H9 (cell line): ENCODE data around the gene ZFR2. TPM values are rescaled to one million over a fixed set of nuclear protein-coding genes. Genes with fewer than 3 reads are reported as not detected.

Experiments
- DNase-seq: peaks from one replicate; pipeline ENCODE4 v3.0.0-alpha.2; 2017
- H2AFZ ChIP-seq: one replicate; pipeline ENCODE4 v1.6.1; 2013; ENCODE audit warnings: mild to moderate bottlenecking, low read length, control low read depth, moderate library complexity
- H2AK5ac ChIP-seq: 2 replicates; pipeline ENCODE4 v1.6.1; 2013; ENCODE audit warnings: low read length, control low read depth, mixed read lengths; ENCODE audit not compliant: insufficient read length
- H2BK120ac ChIP-seq: one replicate; pipeline ENCODE4 v1.6.1; 2013; ENCODE audit warnings: low read depth, mild to moderate bottlenecking, low read length, control low read depth, inconsistent platforms; ENCODE audit not compliant: poor library complexity, severe bottlenecking
- H2BK12ac ChIP-seq: 2 replicates; pipeline ENCODE4 v1.6.1; 2013; ENCODE audit warnings: low read length, control low read depth, mixed read lengths, low read depth; ENCODE audit not compliant: insufficient read length
- H2BK15ac ChIP-seq: 2 replicates; pipeline ENCODE4 v1.6.1; 2013; ENCODE audit warnings: low read depth, low read length, control low read depth
- H2BK20ac ChIP-seq: one replicate; pipeline ENCODE4 v1.6.1; 2013; ENCODE audit warnings: low read depth, mild to moderate bottlenecking, low read length, control low read depth, inconsistent platforms; ENCODE audit not compliant: poor library complexity, severe bottlenecking
- H2BK5ac ChIP-seq: 2 replicates; pipeline ENCODE4 v1.6.1; 2013; ENCODE audit warnings: low read length, control low read depth, mixed read lengths; ENCODE audit not compliant: insufficient read length
- H3K14ac ChIP-seq: 2 replicates; pipeline ENCODE4 v1.6.1; 2013; ENCODE audit warnings: low read length, control low read depth; ENCODE audit not compliant: insufficient read depth
- H3K18ac ChIP-seq: 2 replicates; pipeline ENCODE4 v1.6.1; 2013; ENCODE audit warnings: low read depth, mild to moderate bottlenecking, mixed read lengths, low read length, control low read depth; ENCODE audit not compliant: insufficient read length
- H3K23ac ChIP-seq: 2 replicates; pipeline ENCODE4 v1.6.1; 2013; ENCODE audit warnings: low read length, control low read depth, mixed read lengths, low read depth; ENCODE audit not compliant: insufficient read length
- H3K23me2 ChIP-seq: 2 replicates; pipeline ENCODE4 v1.6.1; 2013; ENCODE audit warnings: low read depth, mild to moderate bottlenecking, mixed read lengths, low read length, control low read depth; ENCODE audit not compliant: insufficient read length, poor library complexity, severe bottlenecking
- H3K27ac ChIP-seq: 2 replicates; pipeline ENCODE4 v1.5.1; 2013; ENCODE audit warnings: low read length, control low read depth, mixed read lengths, low read depth; ENCODE audit not compliant: insufficient read length
- H3K27me3 ChIP-seq: 2 replicates; pipeline ENCODE4 v1.6.1; 2013; ENCODE audit warnings: low read length, control low read depth, inconsistent platforms; ENCODE audit not compliant: insufficient read depth
- H3K4ac ChIP-seq: 2 replicates; pipeline ENCODE4 v1.6.1; 2013; ENCODE audit warnings: low read depth, mild to moderate bottlenecking, control low read depth, inconsistent platforms, low read length, moderate library complexity
- H3K4me1 ChIP-seq: 2 replicates; pipeline ENCODE4 v1.6.1; 2013; ENCODE audit warnings: low read length, control low read depth, inconsistent platforms; ENCODE audit not compliant: insufficient read depth
- H3K4me2 ChIP-seq: 2 replicates; pipeline ENCODE4 v1.6.1; 2013; ENCODE audit warnings: low read length, control low read depth, mixed read lengths; ENCODE audit not compliant: insufficient read length, insufficient read depth
- H3K56ac ChIP-seq: 2 replicates; pipeline ENCODE4 v1.6.1; 2013; ENCODE audit warnings: low read depth, mild to moderate bottlenecking, mixed read lengths, low read length, control low read depth; ENCODE audit not compliant: insufficient read length
- H3K79me1 ChIP-seq: 2 replicates; pipeline ENCODE4 v1.6.1; 2013; ENCODE audit warnings: low read depth, mild to moderate bottlenecking, moderate library complexity, low read length, control low read depth, inconsistent platforms; ENCODE audit not compliant: insufficient read depth, poor library complexity, severe bottlenecking
- H3K79me2 ChIP-seq: 2 replicates; pipeline ENCODE4 v1.6.1; 2013; ENCODE audit warnings: low read length, control low read depth, inconsistent platforms; ENCODE audit not compliant: insufficient read depth
- H3K9ac ChIP-seq: 2 replicates; pipeline ENCODE4 v1.6.1; 2013; ENCODE audit warnings: low read length, control low read depth, mixed read lengths; ENCODE audit not compliant: insufficient read length; ENCODE audit errors: extremely low read depth
- H3K9me3 ChIP-seq: one replicate; pipeline ENCODE4 v1.6.1; 2013; ENCODE audit warnings: low read depth, low read length, inconsistent platforms; ENCODE audit not compliant: control insufficient read depth
- H3T11ph ChIP-seq: one replicate; pipeline ENCODE4 v1.6.1; 2013; ENCODE audit warnings: mild to moderate bottlenecking, low read length, control low read depth, inconsistent platforms
- H4K20me1 ChIP-seq: one replicate; pipeline ENCODE4 v1.6.1; 2013; ENCODE audit not compliant: control insufficient read depth, insufficient read length, insufficient read depth
- H4K5ac ChIP-seq: 2 replicates; pipeline ENCODE4 v1.6.1; 2013; ENCODE audit warnings: low read depth, mild to moderate bottlenecking, mixed read lengths, low read length, control low read depth; ENCODE audit not compliant: insufficient read length
- H4K8ac ChIP-seq: replicated peaks from 2 replicates; pipeline ENCODE4 v1.6.1; 2013; ENCODE audit warnings: low read length, control low read depth, mixed read lengths, low read depth; ENCODE audit not compliant: insufficient read length
- H4K91ac ChIP-seq: 2 replicates; pipeline ENCODE4 v1.6.1; 2013; ENCODE audit warnings: low read depth, mild to moderate bottlenecking, moderate library complexity, mixed read lengths, low read length, control low read depth; ENCODE audit not compliant: insufficient read length
- H3K27ac Mint-ChIP-seq, 3 experiments: 2 replicates in 2 of 3; 3 replicates in 1 of 3; pipeline ENCODE4 v1.8.0; 2020 to 2021; ENCODE audit warnings: mixed read lengths in 3 of 3, mild to moderate bottlenecking in 1 of 3, moderate library complexity in 1 of 3
- H3K27me3 Mint-ChIP-seq: 2 replicates; pipeline ENCODE4 v1.8.0; 2021; ENCODE audit warnings: low read depth, mild to moderate bottlenecking, moderate library complexity, mixed read lengths
- H3K36me3 Mint-ChIP-seq, 3 experiments: 2 replicates in 2 of 3; 3 replicates in 1 of 3; pipeline ENCODE4 v1.8.0; 2020 to 2021; ENCODE audit warnings: low read depth in 3 of 3, mixed read lengths in 3 of 3; ENCODE audit not compliant: insufficient read depth in 1 of 3
- H3K4me1 Mint-ChIP-seq, 2 experiments: 2 replicates each; pipeline ENCODE4 v1.8.0; 2020; ENCODE audit warnings: mixed read lengths in 2 of 2
- H3K4me3 Mint-ChIP-seq, 2 experiments: 2 replicates in 1 of 2; 3 replicates in 1 of 2; pipeline ENCODE4 v1.8.0; 2020 to 2021; ENCODE audit warnings: mild to moderate bottlenecking in 2 of 2, mixed read lengths in 2 of 2, moderate library complexity in 1 of 2
- H3K9me3 Mint-ChIP-seq, 2 experiments: 2 replicates in 1 of 2; 3 replicates in 1 of 2; pipeline ENCODE4 v1.8.0; 2020; ENCODE audit warnings: mild to moderate bottlenecking in 2 of 2, mixed read lengths in 2 of 2, moderate library complexity in 1 of 2
- WGBS: extraction: QIAGEN DNeasy Blood & Tissue Kit; methylation state at CpG from one replicate; pipeline ENCODE4 v1.1.7; 2013; ENCODE audit warnings: missing lambda C conversion rate, low lambda C conversion rate, mixed read lengths; ENCODE audit not compliant: insufficient read length; ENCODE audit errors: extremely low coverage; 5-methylcytosine and 5-hydroxymethylcytosine counted together
- total RNA-seq: library from RNA; stranded (reverse); gene quantifications from 2 replicates; pipeline ENCODE4 v1.2.1, GENCODE V29; 2021
- TF ChIP-seq, protein P1 (sequence below): fragments of 200-600 bp; sonication (generic); conservative IDR thresholded peaks from 3 replicates; pipeline ENCODE4 v1.8.0; 2021; ENCODE audit warnings: antibody characterized with exemption, mild to moderate bottlenecking

ZFR2 gene
- total RNA-seq, 1 experiment from 2014 or later = 18.3 TPM

GRCh38 chr19:3798137-3798536, 70.7 kb downstream of the ZFR2 start:
- Histone ChIP-seq H3K27me3 (no peaks in the 10 kb centered on the region), H3K9ac (no peak overlapping the region)
- no peak overlapping the region for H3K27ac Mint-ChIP-seq

More at GRCh38 chr19:3798137-3798536, 70.7 kb downstream of the ZFR2 start:
- Histone ChIP-seq H4K8ac (no peak overlapping the region), H4K91ac (no peak overlapping the region), H3K56ac (no peak overlapping the region), H3K23ac (no peak overlapping the region), H3K23me2 (peaks cover 7% of the 10 kb centered on the region), H2BK120ac (no peak overlapping the region), H3K4me1 (no peaks in the 10 kb centered on the region), H3K27ac (no peak overlapping the region), H3T11ph (no peak overlapping the region), H3K18ac (no peak overlapping the region), H2BK12ac (no peak overlapping the region), H3K79me1 (no peaks in the 10 kb centered on the region), H2BK5ac (no peak overlapping the region), H4K5ac (no peak overlapping the region), H2AK5ac (no peak overlapping the region), H4K20me1 (no peaks in the 10 kb centered on the region), H2AFZ (no peak overlapping the region), H2BK20ac (no peak overlapping the region), H3K4ac (no peak overlapping the region), H3K14ac (no peak overlapping the region), H3K79me2 (no peaks in the 10 kb centered on the region), H2BK15ac (no peak overlapping the region), H3K4me2 (no peak overlapping the region), H3K9me3 (no peaks in the 10 kb centered on the region)
- no peak overlapping the region; a peak in 1 of 5 replicates for H3K4me3 Mint-ChIP-seq
- no CpG with 5 or more reads among the region's 6 CpGs for WGBS
- H3K27me3 Mint-ChIP-seq = peaks cover 58% of the 10 kb centered on the region
- DNase-seq = no peak
- peaks cover 0 to 12% of the 10 kb centered on the region in 2 experiments; a peak in 2 of 4 replicates for H3K4me1 Mint-ChIP-seq
- H3K9me3 Mint-ChIP-seq = peaks cover 7 to 13% of the 10 kb centered on the region in 2 experiments
- no peaks in the 10 kb centered on the region; a peak in 1 of 7 replicates for H3K36me3 Mint-ChIP-seq
- TF ChIP-seq, protein P1, sequence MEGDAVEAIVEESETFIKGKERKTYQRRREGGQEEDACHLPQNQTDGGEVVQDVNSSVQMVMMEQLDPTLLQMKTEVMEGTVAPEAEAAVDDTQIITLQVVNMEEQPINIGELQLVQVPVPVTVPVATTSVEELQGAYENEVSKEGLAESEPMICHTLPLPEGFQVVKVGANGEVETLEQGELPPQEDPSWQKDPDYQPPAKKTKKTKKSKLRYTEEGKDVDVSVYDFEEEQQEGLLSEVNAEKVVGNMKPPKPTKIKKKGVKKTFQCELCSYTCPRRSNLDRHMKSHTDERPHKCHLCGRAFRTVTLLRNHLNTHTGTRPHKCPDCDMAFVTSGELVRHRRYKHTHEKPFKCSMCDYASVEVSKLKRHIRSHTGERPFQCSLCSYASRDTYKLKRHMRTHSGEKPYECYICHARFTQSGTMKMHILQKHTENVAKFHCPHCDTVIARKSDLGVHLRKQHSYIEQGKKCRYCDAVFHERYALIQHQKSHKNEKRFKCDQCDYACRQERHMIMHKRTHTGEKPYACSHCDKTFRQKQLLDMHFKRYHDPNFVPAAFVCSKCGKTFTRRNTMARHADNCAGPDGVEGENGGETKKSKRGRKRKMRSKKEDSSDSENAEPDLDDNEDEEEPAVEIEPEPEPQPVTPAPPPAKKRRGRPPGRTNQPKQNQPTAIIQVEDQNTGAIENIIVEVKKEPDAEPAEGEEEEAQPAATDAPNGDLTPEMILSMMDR = no peak
